BJ (cell line): ENCODE measurements around the gene TELO2. TPM values are rescaled to one million over a fixed set of nuclear protein-coding genes. Genes with fewer than 3 reads are reported as not detected.

Experiments used
- CTCF ChIA-PET: fragments of 350-600 bp; formaldehyde crosslinking; extraction: SDS; loops from one replicate; lab custom pipeline; 2021; ENCODE audit warnings: antibody characterized with exemption, inconsistent platforms; lab: Yijun Ruan, JAX
- POLR2A ChIA-PET: fragments of 300-600 bp; sonication (Branson Sonifier 250); formaldehyde crosslinking; extraction: SDS; loops from one replicate; lab custom pipeline; 2021; ENCODE audit warnings: antibody characterized with exemption; lab: Charles Lee
- DNase-seq: peaks from one replicate; pipeline ENCODE4 v3.0.0-alpha.2; 2011; ENCODE audit warnings: low read depth
- H3K27me3 ChIP-seq: 2 replicates; pipeline ENCODE4 v1.6.0; 2011; ENCODE audit warnings: low read length; ENCODE audit not compliant: control insufficient read depth, insufficient read depth
- H3K36me3 ChIP-seq: 2 replicates; pipeline ENCODE4 v1.5.1; 2011; ENCODE audit warnings: low read length; ENCODE audit not compliant: control insufficient read depth, insufficient read depth
- H3K4me3 ChIP-seq: 2 replicates; pipeline ENCODE4 v1.5.1; 2011; ENCODE audit warnings: low read depth, mild to moderate bottlenecking, control low read depth, low read length
- CTCF ChIP-seq: IDR thresholded peaks from 2 replicates; pipeline ENCODE4 v1.5.1; 2011; ENCODE audit warnings: low read depth, mild to moderate bottlenecking, control low read depth, inconsistent platforms, low read length, moderate library complexity; ENCODE audit not compliant: insufficient read depth
- polyA plus RNA-seq: library from polyadenylated mRNA; depleted of rRNA; stranded (reverse); fragments of >200 nt; gene quantifications from 2 replicates; pipeline ENCODE4 v1.2.3, GENCODE V29; 2011

TELO2 gene
- polyA plus RNA-seq, 1 experiment: 15.9 TPM

DNA sequence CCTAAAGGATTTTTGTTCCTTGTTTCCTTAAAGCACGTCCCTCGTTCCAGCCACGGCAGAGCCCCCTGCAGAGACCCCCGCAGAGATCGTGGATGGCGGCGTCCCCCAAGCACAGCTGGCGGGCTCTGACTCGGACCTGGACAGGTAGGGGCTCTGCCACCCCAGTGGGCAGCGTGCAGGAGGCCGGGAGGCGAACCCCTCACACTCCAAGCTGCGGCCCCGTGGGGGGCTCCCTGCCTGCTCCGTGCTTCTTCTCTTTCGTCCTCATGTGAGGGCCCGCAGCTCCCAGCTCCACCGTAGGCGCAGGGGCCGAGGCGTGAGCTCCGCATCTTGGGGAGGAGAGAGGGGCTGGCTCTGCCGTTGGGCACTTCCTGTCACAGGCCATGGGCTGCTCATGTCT, 8.5 kb downstream of the TELO2 start:
- TF ChIP-seq CTCF: no peak
- CTCF ChIA-PET: interaction anchor here (1.0 kb wide), 1 partner anchor 14 kb away, joined by 3 read pairs; no protein-coding TSS in a partner anchor
- no peak overlapping the region for H3K4me3 ChIP-seq
- H3K36me3 ChIP-seq: peaks cover 39% of the 10 kb centered on the region
- POLR2A ChIA-PET: no interaction called here
- no peaks in the 10 kb centered on the region for H3K27me3 ChIP-seq
- no peak for DNase-seq

DNA sequence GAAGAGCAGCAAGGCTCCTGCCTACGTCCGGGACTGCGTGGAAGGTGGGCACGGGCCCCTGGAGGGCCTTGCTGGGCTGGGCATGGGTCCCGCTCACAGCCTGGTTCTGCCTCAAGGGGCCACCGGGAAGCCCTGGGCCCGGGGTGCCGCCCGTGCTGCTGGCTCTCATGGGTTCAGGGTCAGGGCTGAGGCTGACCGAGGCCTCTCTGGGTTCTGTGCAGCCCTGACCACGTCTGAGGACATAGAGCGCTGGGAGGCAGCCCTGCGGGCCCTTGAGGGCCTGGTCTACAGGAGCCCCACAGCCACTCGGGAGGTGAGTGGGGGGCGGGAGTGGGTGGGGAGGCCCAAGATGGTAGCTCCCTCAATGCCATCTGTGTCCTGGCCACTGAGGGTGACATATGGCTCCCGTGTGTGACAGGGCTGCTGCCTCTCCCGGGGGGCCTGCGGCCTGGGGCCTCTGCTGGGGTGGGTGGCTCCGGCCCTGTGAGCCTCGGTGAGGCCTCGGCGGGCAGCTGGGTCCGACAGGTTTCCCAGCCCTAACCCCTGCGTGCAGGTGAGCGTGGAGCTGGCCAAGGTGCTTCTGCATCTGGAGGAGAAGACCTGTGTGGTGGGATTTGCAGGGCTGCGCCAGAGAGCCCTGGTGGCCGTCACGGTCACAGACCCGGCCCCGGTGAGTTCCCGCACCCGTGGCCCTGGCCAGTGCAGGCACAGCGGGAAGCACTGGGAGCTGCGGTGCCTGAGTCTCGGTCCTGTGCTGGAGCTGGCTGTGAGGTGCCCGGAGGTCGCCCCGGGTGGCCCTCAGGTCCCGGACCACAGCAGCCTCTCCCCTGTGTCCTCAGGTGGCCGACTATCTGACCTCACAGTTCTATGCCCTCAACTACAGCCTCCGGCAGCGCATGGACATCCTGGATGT, 9.2 kb downstream of the TELO2 start:
- POLR2A ChIA-PET: no interaction called here
- no peak for DNase-seq
- no peak overlapping the region for H3K4me3 ChIP-seq
- H3K27me3 ChIP-seq: no peaks in the 10 kb centered on the region
- H3K36me3 ChIP-seq: peaks cover 38% of the 10 kb centered on the region
- no peak for TF ChIP-seq CTCF
- CTCF ChIA-PET: interaction anchor here (0.6 to 1.1 kb wide), 2 partner anchors 8 to 481 kb away, joined by 3 to 4 read pairs; no protein-coding TSS in a partner anchor

GRCh38 chr16:1503110-1503955, 10.2 kb downstream of the TELO2 start:
- no peak for DNase-seq
- TF ChIP-seq CTCF: no peak
- ChIA-PET POLR2A (no interaction called here), CTCF (interaction anchor here (0.6 to 1.1 kb wide), 2 partner anchors 9 to 480 kb away, joined by 3 to 4 read pairs; no protein-coding TSS in a partner anchor)
- no peaks in the 10 kb centered on the region for H3K27me3 ChIP-seq
- H3K4me3 ChIP-seq: no peak overlapping the region
- peaks cover 34% of the 10 kb centered on the region for H3K36me3 ChIP-seq

GRCh38 chr16:1505073-1505844, 12.1 kb downstream of the TELO2 start:
- ChIA-PET CTCF (no interaction called here), POLR2A (no interaction called here)
- peaks cover 31% of the 10 kb centered on the region for H3K36me3 ChIP-seq
- no peak overlapping the region for H3K4me3 ChIP-seq
- no peak for TF ChIP-seq CTCF
- no peaks in the 10 kb centered on the region for H3K27me3 ChIP-seq
- DNase-seq: no peak
